ENCODE results near the gene APBB2.

DNA sequence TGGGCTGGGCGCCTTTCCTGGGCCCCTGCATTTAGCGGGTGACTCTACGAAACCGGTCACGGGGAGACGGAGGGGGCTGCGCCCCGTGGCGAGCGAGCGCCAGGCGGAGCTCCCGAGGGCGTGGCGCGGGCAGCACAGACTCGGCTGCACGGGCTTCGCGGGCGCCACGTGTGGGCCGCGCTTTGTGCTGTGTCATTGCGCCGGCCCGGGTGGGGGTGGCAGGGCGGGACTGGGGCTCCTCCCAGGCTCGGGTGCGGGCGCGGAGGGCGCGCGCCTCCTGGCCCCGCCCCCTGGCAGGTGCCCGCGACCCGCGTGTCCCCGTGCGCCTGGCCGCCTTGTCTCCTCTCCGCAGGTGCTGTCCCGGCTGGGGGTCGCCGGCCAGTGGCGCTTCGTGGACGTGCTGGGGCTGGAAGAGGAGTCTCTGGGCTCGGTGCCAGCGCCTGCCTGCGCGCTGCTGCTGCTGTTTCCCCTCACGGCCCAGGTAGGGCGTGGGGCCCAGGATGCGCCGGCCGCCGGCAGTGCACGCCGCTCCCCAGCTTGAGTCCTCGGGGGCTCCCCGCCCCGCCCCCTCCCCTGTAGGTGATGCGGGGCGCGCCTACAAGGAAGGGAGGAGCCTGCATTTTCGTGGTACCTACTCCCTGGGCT, 43.0 kb upstream of the APBB2 start:
- TF ChIP-seq, protein P1, sequence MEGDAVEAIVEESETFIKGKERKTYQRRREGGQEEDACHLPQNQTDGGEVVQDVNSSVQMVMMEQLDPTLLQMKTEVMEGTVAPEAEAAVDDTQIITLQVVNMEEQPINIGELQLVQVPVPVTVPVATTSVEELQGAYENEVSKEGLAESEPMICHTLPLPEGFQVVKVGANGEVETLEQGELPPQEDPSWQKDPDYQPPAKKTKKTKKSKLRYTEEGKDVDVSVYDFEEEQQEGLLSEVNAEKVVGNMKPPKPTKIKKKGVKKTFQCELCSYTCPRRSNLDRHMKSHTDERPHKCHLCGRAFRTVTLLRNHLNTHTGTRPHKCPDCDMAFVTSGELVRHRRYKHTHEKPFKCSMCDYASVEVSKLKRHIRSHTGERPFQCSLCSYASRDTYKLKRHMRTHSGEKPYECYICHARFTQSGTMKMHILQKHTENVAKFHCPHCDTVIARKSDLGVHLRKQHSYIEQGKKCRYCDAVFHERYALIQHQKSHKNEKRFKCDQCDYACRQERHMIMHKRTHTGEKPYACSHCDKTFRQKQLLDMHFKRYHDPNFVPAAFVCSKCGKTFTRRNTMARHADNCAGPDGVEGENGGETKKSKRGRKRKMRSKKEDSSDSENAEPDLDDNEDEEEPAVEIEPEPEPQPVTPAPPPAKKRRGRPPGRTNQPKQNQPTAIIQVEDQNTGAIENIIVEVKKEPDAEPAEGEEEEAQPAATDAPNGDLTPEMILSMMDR (conservative IDR thresholded peaks at IDR 0.05; ENCODE audit: low read depth, low read length), result no peak
- TF ChIP-seq RFX5 (IDR thresholded peaks at IDR 0.05; ENCODE audit: low read depth, low read length), result no peak
- no peak for TF ChIP-seq CEBPB (IDR thresholded peaks at IDR 0.05; ENCODE audit: low read depth, low read length)
- TF ChIP-seq MXI1 (IDR thresholded peaks at IDR 0.05; ENCODE audit: borderline replicate concordance, low read depth, low read length), result peak; percentile 98
- no peak for TF ChIP-seq POLR2A (IDR thresholded peaks at IDR 0.05; ENCODE audit: low read depth, low read length)
- TF ChIP-seq BHLHE40 (IDR thresholded peaks at IDR 0.05; ENCODE audit: low read depth, low read length), result peak; percentile 78
- no peak for TF ChIP-seq CHD1 (IDR thresholded peaks at IDR 0.05; ENCODE audit: low read depth, low read length)

Measured in IMR-90 (cell line).